GM12878 (cell line): ENCODE measurements around the gene DENND1B. TPM values are rescaled to one million over a fixed set of nuclear protein-coding genes. Genes with fewer than 3 reads are reported as not detected.

Experiments
- ATAC-seq: fragments of 200-7000 bp; cut with Tn5 transposase; 3 replicates; pipeline ENCODE4 v1.9.1; 2020; ENCODE audit warnings: mild to moderate bottlenecking, moderate library complexity
- BruUV-seq: library from RNA; stranded (reverse); fragments of 400-500 nt; replicated peaks from 2 replicates; lab custom pipeline; 2021; lab: Mats Ljungman, UMichigan
- CTCF ChIA-PET: fragments of 300-600 bp; sonication (Branson Sonifier 250); formaldehyde crosslinking; extraction: SDS; loops from one replicate; lab custom pipeline; 2021; ENCODE audit warnings: inconsistent platforms; lab: Yijun Ruan, JAX
- POLR2A ChIA-PET: fragments of 350-600 bp; formaldehyde crosslinking; extraction: SDS; loops from one replicate; lab custom pipeline; 2021; ENCODE audit warnings: inconsistent platforms; lab: Charles Lee
- RAD21 ChIA-PET: fragments of 300-600 bp; sonication (Branson Sonifier 250); formaldehyde crosslinking; loops from one replicate; lab custom pipeline; 2023; ENCODE audit warnings: antibody characterized with exemption; ENCODE audit not compliant: unreplicated experiment; lab: Charles Lee
- SMC1A ChIA-PET: fragments of 300-600 bp; sonication (Branson Sonifier 250); formaldehyde crosslinking; loops from one replicate; lab custom pipeline; 2023; ENCODE audit not compliant: unreplicated experiment, uncharacterized antibody; lab: Charles Lee
- DNase-seq: peaks from one replicate; pipeline ENCODE4 v3.0.0-alpha.2; 2011; ENCODE audit warnings: low read depth, low spot score
- FAIRE-seq: peaks from 3 replicates; lab custom pipeline; 2011; peaks lifted over from hg19 to GRCh38; lab: Jason Lieb, UNC
- H2AFZ ChIP-seq: 2 replicates; pipeline ENCODE4 v1.6.0; 2011; ENCODE audit warnings: low read depth, low read length, control low read depth; ENCODE audit not compliant: control insufficient read depth
- H3K27ac ChIP-seq: 2 replicates; pipeline ENCODE4 v1.5.1; 2011; ENCODE audit warnings: control low read depth; ENCODE audit not compliant: control insufficient read depth, insufficient read depth
- H3K27me3 ChIP-seq, 2 experiments: replicated peaks in 1 of 2; 2 replicates each; pipeline versions ENCODE4 v1.6.0 to v1.6.1; 2011; ENCODE audit warnings: low read length in 1 of 2; ENCODE audit not compliant: control insufficient read depth in 2 of 2, insufficient read depth in 2 of 2
- H3K36me3 ChIP-seq, 2 experiments: 2 replicates each; pipeline ENCODE4 v1.5.1; 2011; ENCODE audit warnings: low read length in 1 of 2; ENCODE audit not compliant: control insufficient read depth in 2 of 2, insufficient read depth in 2 of 2
- H3K4me1 ChIP-seq: 2 replicates; pipeline ENCODE4 v1.6.1; 2011; ENCODE audit warnings: mild to moderate bottlenecking, low read length, moderate library complexity, mixed read lengths; ENCODE audit not compliant: control insufficient read depth, insufficient read depth
- H3K4me2 ChIP-seq: 2 replicates; pipeline ENCODE4 v1.6.0; 2011; ENCODE audit warnings: control low read depth; ENCODE audit not compliant: control insufficient read depth, insufficient read depth
- H3K4me3 ChIP-seq: fragments of 200-600 bp; sonication (generic); 2 replicates; pipeline ENCODE4 v1.5.1; 2016
- H3K79me2 ChIP-seq: 2 replicates; pipeline ENCODE4 v1.6.0; 2011; ENCODE audit warnings: low read length; ENCODE audit not compliant: control insufficient read depth, insufficient read depth
- H3K9ac ChIP-seq: 2 replicates; pipeline ENCODE4 v1.8.0; 2011; ENCODE audit warnings: low read length, control low read depth, mixed read lengths; ENCODE audit not compliant: control insufficient read depth, insufficient read depth
- H3K9me3 ChIP-seq: replicated peaks from 3 replicates; pipeline ENCODE4 v1.5.1; 2011; ENCODE audit warnings: mild to moderate bottlenecking, low read length; ENCODE audit not compliant: control insufficient read depth, insufficient read depth
- H4K20me1 ChIP-seq: 2 replicates; pipeline ENCODE4 v1.6.0; 2011; ENCODE audit not compliant: control insufficient read depth, insufficient read depth
- ATF7 ChIP-seq: fragments of 450-650 bp; IDR thresholded peaks from 2 replicates; pipeline ENCODE4 v1.6.1; 2016; ENCODE audit warnings: low read depth, mild to moderate bottlenecking
- BHLHE40 ChIP-seq, 2 experiments: fragments of 450-650 bp in 1 of 2; IDR thresholded peaks; 2 replicates each; pipeline ENCODE4 v1.6.1; 2011 to 2017; ENCODE audit warnings: low read depth in 2 of 2, borderline replicate concordance in 1 of 2, improper control_type of control experiment in 1 of 2, low read length in 1 of 2, mild to moderate bottlenecking in 1 of 2
- CBX3 ChIP-seq: fragments of 200-600 bp; sonication (generic); IDR thresholded peaks from 2 replicates; pipeline ENCODE4 v1.6.1; 2016; ENCODE audit warnings: low read depth, borderline replicate concordance
- CEBPB ChIP-seq, 2 experiments: fragments of 150-350 bp in 1 of 2; IDR thresholded peaks; 2 replicates each; pipeline ENCODE4 v1.6.1; 2012 to 2014; ENCODE audit warnings: low read depth in 2 of 2, low read length in 2 of 2, borderline replicate concordance in 1 of 2, inconsistent platforms in 1 of 2
- EED ChIP-seq: sonication (generic); IDR thresholded peaks from 2 replicates; pipeline ENCODE4 v1.6.1; 2016; ENCODE audit warnings: antibody characterized with exemption, low read depth
- EGR1 ChIP-seq, 2 experiments: IDR thresholded peaks; 1 replicate in 1 of 2; 2 replicates in 1 of 2; pipeline ENCODE4 v1.6.1; 2011 to 2012; ENCODE audit warnings: low read depth in 2 of 2, low read length in 2 of 2, borderline replicate concordance in 1 of 2, mild to moderate bottlenecking in 1 of 2, moderate library complexity in 1 of 2
- ESRRA ChIP-seq: IDR thresholded peaks from 2 replicates; pipeline ENCODE4 v1.6.1; 2012; ENCODE audit warnings: mild to moderate bottlenecking, low read length, improper control_type of control experiment
- NFXL1 ChIP-seq: fragments of 450-650 bp; IDR thresholded peaks from 2 replicates; pipeline ENCODE4 v1.6.1; 2017; ENCODE audit warnings: antibody characterized with exemption, mild to moderate bottlenecking, borderline replicate concordance
- NR2C2 ChIP-seq: IDR thresholded peaks from 2 replicates; pipeline ENCODE4 v1.6.1; 2011; ENCODE audit warnings: borderline replicate concordance, low read depth; ENCODE audit not compliant: control insufficient read depth, insufficient read length
- NR2F1 ChIP-seq: fragments of 450-650 bp; conservative IDR thresholded peaks from 2 replicates; pipeline ENCODE4 v1.6.1; 2017; ENCODE audit warnings: mild to moderate bottlenecking
- PAX8 ChIP-seq: fragments of 450-650 bp; IDR thresholded peaks from 2 replicates; pipeline ENCODE4 v1.6.1; 2017; ENCODE audit warnings: mild to moderate bottlenecking, moderate library complexity
- RBBP5 ChIP-seq: fragments of 200-600 bp; sonication (generic); conservative IDR thresholded peaks from 2 replicates; pipeline ENCODE4 v1.6.1; 2016
- RCOR1 ChIP-seq: conservative IDR thresholded peaks from 2 replicates; pipeline ENCODE4 v1.6.1; 2012; ENCODE audit warnings: low read depth, low read length, improper control_type of control experiment
- TARDBP ChIP-seq: IDR thresholded peaks from 2 replicates; pipeline ENCODE4 v1.6.1; 2016; ENCODE audit warnings: borderline replicate concordance
- TCF3 ChIP-seq: IDR thresholded peaks from 2 replicates; pipeline ENCODE4 v1.6.1; 2012; ENCODE audit warnings: low read depth, mild to moderate bottlenecking, low read length, borderline replicate concordance; ENCODE audit not compliant: insufficient read depth
- USF2 ChIP-seq: IDR thresholded peaks from 2 replicates; pipeline ENCODE4 v1.6.1; 2011; ENCODE audit warnings: low read depth, low read length, improper control_type of control experiment, borderline replicate concordance
- ZSCAN29 ChIP-seq: fragments of 450-650 bp; IDR thresholded peaks from 2 replicates; pipeline ENCODE4 v1.6.1; 2017; ENCODE audit warnings: mild to moderate bottlenecking, moderate library complexity
- WGBS: methylation state at CpG from one replicate; pipeline ENCODE4 v1.1.6; 2016; ENCODE audit warnings: low lambda C conversion rate; ENCODE audit not compliant: insufficient replicate concordance, insufficient coverage; ENCODE audit errors: missing lambda C conversion rate; 5-methylcytosine and 5-hydroxymethylcytosine counted together
- in situ Hi-C: fragments of 300-500 bp; cut with MboI; formaldehyde crosslinking; loops from 9 replicates; pipeline ENCODE4 v1.14.3; 2018; ENCODE audit warnings: mixed read lengths
- intact Hi-C: fragments of 100-400 bp; cut with micrococcal nuclease; formaldehyde crosslinking; loops from one replicate; pipeline ENCODE4 v1.14.2; 2022; ENCODE audit not compliant: unreplicated experiment
- polyA plus RNA-seq, 11 experiments: library from polyadenylated mRNA; depleted of rRNA in 4 of 11; unstranded in 6 of 11; stranded (reverse) in 5 of 11; fragments of >200 nt; fragmentation: Nextera tagmentation in 4 of 11; fragmentation: Illumina TruSeq in 1 of 11; extraction: Ambion mirVana in 4 of 11; extraction: Trizol in 1 of 11; gene quantifications; 1 replicate in 1 of 11; 2 replicates in 10 of 11; pipeline versions ENCODE4 v1.2.1 to v1.2.3, GENCODE V29; 2011 to 2016; ENCODE audit warnings: inconsistent platforms in 2 of 11, missing spikeins in 2 of 11, low read depth in 1 of 11
- total RNA-seq, 4 experiments: library from RNA; depleted of rRNA in 3 of 4; stranded (reverse); fragments of >200 nt in 3 of 4; fragmentation: Illumina TruSeq in 1 of 4; extraction: Trizol in 1 of 4; gene quantifications; 2 replicates each; pipeline versions ENCODE4 v1.2.1 to v1.2.3, GENCODE V29; 2013 to 2021

DENND1B gene
- total and polyA plus RNA-seq, 10 of the 15 experiments (the other 5 are each of a cell fraction or from before 2014, with no cell fraction given): 1.7 to 10.7 (median 8.0) TPM

GRCh38 chr1:197683280-197683679 is 92.0 kb downstream of the DENND1B start:
- no peak for ATAC-seq
- ChIA-PET CTCF (no interaction called here), POLR2A (no interaction called here), SMC1A (no interaction called here), RAD21 (no interaction called here)
- Histone ChIP-seq H3K27me3 (no peaks in the 10 kb centered on the region), H3K27ac (no peak overlapping the region), H2AFZ (no peak overlapping the region), H4K20me1 (no peaks in the 10 kb centered on the region), H3K9me3 (no peaks in the 10 kb centered on the region), H3K4me1 (no peaks in the 10 kb centered on the region), H3K36me3 (no peaks in the 10 kb centered on the region), H3K9ac (no peak overlapping the region), H3K79me2 (no peaks in the 10 kb centered on the region), H3K4me2 (no peak overlapping the region), H3K4me3 (no peak overlapping the region)
- 49% methylated on average over 3 of the region's 3 CpGs for WGBS
- in situ Hi-C loops (no loop called here), intact Hi-C loops (no loop called here)
- no TSS peak for BruUV-seq
- FAIRE-seq: no peak
- DNase-seq: no peak
- TF ChIP-seq RBBP5 (no peak), TCF3 (no peak), NR2C2 (no peak), EED (no peak), ESRRA (no peak), RCOR1 (no peak), ZSCAN29 (no peak), CBX3 (no peak), CEBPB (IDR thresholded peaks at IDR 0.05; ENCODE audit: borderline replicate concordance in 1 of 2, low read depth in 2 of 2, low read length in 2 of 2) (no peak), EGR1 (IDR thresholded peaks at IDR 0.05; ENCODE audit: borderline replicate concordance in 1 of 2, low read depth in 2 of 2, low read length in 2 of 2) (no peak)

- Histone ChIP-seq H3K9me3 (no peaks in the 10 kb centered on the region), H3K27me3 (no peaks in the 10 kb centered on the region), H3K9ac (no peak overlapping the region), H3K79me2 (no peaks in the 10 kb centered on the region), H3K4me2 (no peak overlapping the region), H2AFZ (no peak overlapping the region), H3K4me3 (no peak overlapping the region), H3K27ac (no peak overlapping the region), H3K36me3 (no peaks in the 10 kb centered on the region), H4K20me1 (no peaks in the 10 kb centered on the region), H3K4me1 (no peaks in the 10 kb centered on the region)
- ATAC-seq: no peak
- no peak for DNase-seq
- in situ Hi-C loops (no loop called here), intact Hi-C loops (no loop called here)
- ChIA-PET RAD21 (no interaction called here), SMC1A (no interaction called here), POLR2A (no interaction called here), CTCF (no interaction called here)
- BruUV-seq: no TSS peak
- no peak for FAIRE-seq
- 67% methylated on average over 1 of the region's 1 CpG for WGBS
- TF ChIP-seq TARDBP (no peak), ATF7 (no peak), BHLHE40 (IDR thresholded peaks at IDR 0.05; ENCODE audit: borderline replicate concordance in 1 of 2, low read depth in 2 of 2, low read length in 1 of 2) (no peak), NR2C2 (no peak), PAX8 (no peak), NR2F1 (no peak), NFXL1 (no peak), USF2 (no peak)
Measured at GRCh38 chr1:197680311-197680710, 95.0 kb downstream of the DENND1B start.
